NB4 (cell line): ENCODE results near the gene SLC36A3.

ENCODE experiments used
- POLR2A ChIP-seq: IDR thresholded peaks from 2 replicates; pipeline ENCODE4 v1.6.1; 2011; ENCODE audit warnings: mild to moderate bottlenecking; ENCODE audit not compliant: insufficient read length; ENCODE audit errors: extremely low read depth
- TF ChIP-seq, protein P1 (sequence below): IDR thresholded peaks from one replicate; pipeline ENCODE4 v1.5.1; 2012; ENCODE audit warnings: low read depth, low read length
- TF ChIP-seq, protein P2 (sequence below): IDR thresholded peaks from 2 replicates; pipeline ENCODE4 v1.6.1; 2011; ENCODE audit warnings: low read depth, low read length

DNA sequence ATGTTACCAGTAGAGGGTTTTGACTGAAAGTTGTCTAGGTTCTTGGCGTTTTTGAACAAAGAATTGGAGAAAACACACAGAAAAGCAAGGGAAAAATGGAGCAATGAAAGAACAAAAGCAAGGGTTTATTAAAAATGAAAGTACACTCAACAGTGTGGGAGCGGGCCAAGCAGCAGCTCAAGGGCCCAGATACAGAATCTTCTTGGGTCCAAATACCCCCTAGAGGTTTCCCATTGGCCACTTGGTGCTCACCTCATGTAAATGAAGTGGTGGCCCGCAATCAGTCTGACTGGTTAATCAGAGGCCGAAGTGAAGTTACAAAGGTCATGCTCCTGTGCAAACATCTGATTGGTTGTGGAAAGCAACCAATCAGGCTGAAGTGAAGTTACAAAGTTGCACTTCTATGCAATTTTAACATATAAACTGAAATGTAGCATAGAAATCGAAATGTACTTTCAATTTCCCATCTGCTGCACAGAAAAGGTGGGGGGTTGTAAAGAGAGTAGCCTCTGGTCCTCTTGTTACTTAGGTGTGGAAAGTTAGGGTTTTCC, 52.5 kb downstream of the SLC36A3 start:
- TF ChIP-seq, protein P1, sequence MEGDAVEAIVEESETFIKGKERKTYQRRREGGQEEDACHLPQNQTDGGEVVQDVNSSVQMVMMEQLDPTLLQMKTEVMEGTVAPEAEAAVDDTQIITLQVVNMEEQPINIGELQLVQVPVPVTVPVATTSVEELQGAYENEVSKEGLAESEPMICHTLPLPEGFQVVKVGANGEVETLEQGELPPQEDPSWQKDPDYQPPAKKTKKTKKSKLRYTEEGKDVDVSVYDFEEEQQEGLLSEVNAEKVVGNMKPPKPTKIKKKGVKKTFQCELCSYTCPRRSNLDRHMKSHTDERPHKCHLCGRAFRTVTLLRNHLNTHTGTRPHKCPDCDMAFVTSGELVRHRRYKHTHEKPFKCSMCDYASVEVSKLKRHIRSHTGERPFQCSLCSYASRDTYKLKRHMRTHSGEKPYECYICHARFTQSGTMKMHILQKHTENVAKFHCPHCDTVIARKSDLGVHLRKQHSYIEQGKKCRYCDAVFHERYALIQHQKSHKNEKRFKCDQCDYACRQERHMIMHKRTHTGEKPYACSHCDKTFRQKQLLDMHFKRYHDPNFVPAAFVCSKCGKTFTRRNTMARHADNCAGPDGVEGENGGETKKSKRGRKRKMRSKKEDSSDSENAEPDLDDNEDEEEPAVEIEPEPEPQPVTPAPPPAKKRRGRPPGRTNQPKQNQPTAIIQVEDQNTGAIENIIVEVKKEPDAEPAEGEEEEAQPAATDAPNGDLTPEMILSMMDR, result no peak
- TF ChIP-seq POLR2A, result no peak
- TF ChIP-seq, protein P2, sequence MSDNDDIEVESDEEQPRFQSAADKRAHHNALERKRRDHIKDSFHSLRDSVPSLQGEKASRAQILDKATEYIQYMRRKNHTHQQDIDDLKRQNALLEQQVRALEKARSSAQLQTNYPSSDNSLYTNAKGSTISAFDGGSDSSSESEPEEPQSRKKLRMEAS, result no peak
